ENCODE results near the gene ADNP2.

ADNP2 gene

DNA sequence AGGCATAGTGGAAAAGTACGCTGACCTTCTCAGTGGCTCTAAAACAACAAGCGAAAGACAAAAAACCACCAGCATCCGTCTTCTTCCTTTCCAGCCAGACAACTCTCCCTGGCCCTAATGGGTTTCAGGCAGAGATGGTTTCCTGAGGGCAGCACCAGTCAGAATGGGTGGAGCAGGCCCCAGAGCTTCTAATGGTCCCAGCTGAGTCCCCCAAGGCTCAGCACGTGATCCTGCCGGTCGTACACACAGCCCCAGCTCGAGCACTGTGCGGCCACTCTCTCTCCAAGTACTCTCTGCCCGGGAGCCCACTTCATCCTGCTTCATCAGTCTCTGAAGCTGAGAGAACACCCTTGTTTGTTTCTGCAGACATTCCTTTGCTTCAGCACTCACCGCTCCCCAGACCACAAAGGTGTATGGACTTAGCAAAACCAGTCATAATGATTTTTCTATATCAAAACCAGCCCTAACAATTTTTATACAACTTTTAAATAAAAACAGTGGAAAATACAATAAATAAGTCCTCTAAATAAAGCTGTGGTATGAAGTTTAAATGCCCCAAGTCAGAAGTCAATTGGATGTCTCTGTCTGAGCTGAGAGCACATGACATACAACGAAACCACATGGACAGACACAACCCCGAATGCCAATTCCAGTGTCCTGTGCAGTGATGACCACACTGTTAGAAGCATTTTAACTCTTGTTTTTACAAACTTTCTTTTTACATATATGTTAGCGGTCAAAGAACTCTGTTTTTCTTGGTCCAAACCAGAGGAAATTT, 74.4 kb downstream of the ADNP2 start:
- Histone ChIP-seq H3K27me3 (ENCODE audit: insufficient read depth, poor library complexity, severe bottlenecking) (no peaks in the 10 kb centered on the region), H3K27ac (replicated peaks) (no peak overlapping the region), H3K4me3 (replicated peaks; ENCODE audit: insufficient read depth, low read length) (no peak overlapping the region)
- TF ChIP-seq REST (IDR thresholded peaks at IDR 0.05; ENCODE audit: insufficient replicate concordance, low read depth) (no peak), SPI1 (IDR thresholded peaks at IDR 0.05; ENCODE audit: borderline replicate concordance, low read depth) (no peak), GABPA (IDR thresholded peaks at IDR 0.05; ENCODE audit: low read depth) (no peak), POLR2AphosphoS5 (IDR thresholded peaks at IDR 0.05; ENCODE audit: low read depth) (no peak)
- TF ChIP-seq, protein P1, sequence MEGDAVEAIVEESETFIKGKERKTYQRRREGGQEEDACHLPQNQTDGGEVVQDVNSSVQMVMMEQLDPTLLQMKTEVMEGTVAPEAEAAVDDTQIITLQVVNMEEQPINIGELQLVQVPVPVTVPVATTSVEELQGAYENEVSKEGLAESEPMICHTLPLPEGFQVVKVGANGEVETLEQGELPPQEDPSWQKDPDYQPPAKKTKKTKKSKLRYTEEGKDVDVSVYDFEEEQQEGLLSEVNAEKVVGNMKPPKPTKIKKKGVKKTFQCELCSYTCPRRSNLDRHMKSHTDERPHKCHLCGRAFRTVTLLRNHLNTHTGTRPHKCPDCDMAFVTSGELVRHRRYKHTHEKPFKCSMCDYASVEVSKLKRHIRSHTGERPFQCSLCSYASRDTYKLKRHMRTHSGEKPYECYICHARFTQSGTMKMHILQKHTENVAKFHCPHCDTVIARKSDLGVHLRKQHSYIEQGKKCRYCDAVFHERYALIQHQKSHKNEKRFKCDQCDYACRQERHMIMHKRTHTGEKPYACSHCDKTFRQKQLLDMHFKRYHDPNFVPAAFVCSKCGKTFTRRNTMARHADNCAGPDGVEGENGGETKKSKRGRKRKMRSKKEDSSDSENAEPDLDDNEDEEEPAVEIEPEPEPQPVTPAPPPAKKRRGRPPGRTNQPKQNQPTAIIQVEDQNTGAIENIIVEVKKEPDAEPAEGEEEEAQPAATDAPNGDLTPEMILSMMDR (IDR thresholded peaks at IDR 0.05; ENCODE audit: insufficient read depth, low read length) = no peak
- no peak for DNase-seq (ENCODE audit: low read depth in 1 of 2, low spot score in 1 of 2)

DNA sequence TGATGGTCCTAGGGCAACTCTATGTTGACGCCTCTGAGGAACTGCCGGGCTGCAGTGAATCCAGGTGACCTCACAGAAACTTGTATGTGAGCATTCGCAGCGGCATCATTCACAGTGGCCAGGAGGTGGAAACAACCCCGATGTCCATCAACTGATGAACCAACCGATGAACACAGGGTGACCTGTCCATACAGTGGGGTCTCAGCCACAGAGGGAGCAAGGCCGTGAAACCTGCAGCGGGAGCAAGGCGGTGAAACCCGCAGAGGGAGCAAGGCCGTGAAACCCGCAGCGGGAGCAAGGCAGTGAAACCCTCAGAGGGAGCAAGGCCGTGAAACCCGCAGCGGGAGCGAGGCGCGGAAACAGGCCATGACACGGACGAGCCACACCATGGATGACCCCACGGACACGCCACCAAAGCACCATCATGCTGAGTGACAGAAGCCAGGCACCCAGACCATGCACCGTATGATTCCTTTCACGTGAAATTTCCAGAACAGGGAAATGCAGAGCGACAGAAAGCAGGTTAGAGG, 75.2 kb downstream of the ADNP2 start:
- no peak for DNase-seq (ENCODE audit: low read depth in 1 of 2, low spot score in 1 of 2)
- no peak overlapping the region for H3K4me3 ChIP-seq (replicated peaks; ENCODE audit: insufficient read depth, low read length)
- H3K27me3 ChIP-seq (ENCODE audit: insufficient read depth, poor library complexity, severe bottlenecking) = no peaks in the 10 kb centered on the region
- TF ChIP-seq, protein P1 (IDR thresholded peaks at IDR 0.05; ENCODE audit: insufficient read depth, low read length) = no peak
- TF ChIP-seq POLR2AphosphoS5 (IDR thresholded peaks at IDR 0.05; ENCODE audit: low read depth) (no peak), GABPA (IDR thresholded peaks at IDR 0.05; ENCODE audit: low read depth) (no peak), SPI1 (IDR thresholded peaks at IDR 0.05; ENCODE audit: borderline replicate concordance, low read depth) (no peak), REST (IDR thresholded peaks at IDR 0.05; ENCODE audit: insufficient replicate concordance, low read depth) (no peak)
- no peak overlapping the region for H3K27ac ChIP-seq (replicated peaks)

GRCh38 chr18:80185545-80185944, 76.5 kb downstream of the ADNP2 start:
- Histone ChIP-seq H3K27ac (replicated peaks) (no peak overlapping the region), H3K4me3 (replicated peaks; ENCODE audit: insufficient read depth, low read length) (no peak overlapping the region), H3K27me3 (ENCODE audit: insufficient read depth, poor library complexity, severe bottlenecking) (no peaks in the 10 kb centered on the region)
- DNase-seq (ENCODE audit: low read depth in 1 of 2, low spot score in 1 of 2) = no peak
- no peak for TF ChIP-seq POLR2AphosphoS5 (IDR thresholded peaks at IDR 0.05; ENCODE audit: low read depth)
- no peak for TF ChIP-seq SPI1 (IDR thresholded peaks at IDR 0.05; ENCODE audit: borderline replicate concordance, low read depth)
- TF ChIP-seq REST (IDR thresholded peaks at IDR 0.05; ENCODE audit: insufficient replicate concordance, low read depth) = no peak
- TF ChIP-seq GABPA (IDR thresholded peaks at IDR 0.05; ENCODE audit: low read depth) = no peak
- TF ChIP-seq, protein P1 (IDR thresholded peaks at IDR 0.05; ENCODE audit: insufficient read depth, low read length) = no peak
